Upper lobe of left lung (tissue), 6 donors: Measurements from ENCODE around the gene TYROBP. TPM values are rescaled to one million over a fixed set of nuclear protein-coding genes. Genes with fewer than 3 reads are reported as not detected.
A peak's percentile ranks its signal among the peaks of the same experiment; 100 is the strongest.

Experiments
- ATAC-seq, 2 donors: fragments of 200-7000 bp; cut with Tn5 transposase; one replicate each; pipeline ENCODE4 v1.9.1; 2022; ENCODE audit warnings: mild to moderate bottlenecking in 2 of 2, moderate library complexity in 2 of 2; ENCODE audit not compliant: low FRiP score in 2 of 2
- DNase-seq, 2 donors: peaks; one replicate each; pipeline ENCODE4 v3.0.0-alpha.2; 2019 to 2020
- H3K27ac ChIP-seq, 4 donors: fragments of 200-600 bp; sonication (generic); one replicate each; pipeline ENCODE4 v1.5.1; 2016 to 2019
- H3K27me3 ChIP-seq, 4 donors: fragments of 200-600 bp; sonication (generic); one replicate each; pipeline ENCODE4 v1.5.1; 2017 to 2019
- H3K36me3 ChIP-seq, 4 donors: fragments of 200-600 bp; sonication (generic); one replicate each; pipeline ENCODE4 v1.5.1; 2016 to 2019
- H3K4me1 ChIP-seq, 4 donors: fragments of 200-600 bp; sonication (generic); one replicate each; pipeline ENCODE4 v1.5.1; 2018 to 2019
- H3K4me3 ChIP-seq, 4 donors: fragments of 200-600 bp; sonication (generic); one replicate each; pipeline ENCODE4 v1.5.1; 2017 to 2019; ENCODE audit warnings: mild to moderate bottlenecking in 2 of 4, moderate library complexity in 1 of 4
- H3K9me3 ChIP-seq, 4 donors: fragments of 200-600 bp; sonication (generic); one replicate each; pipeline ENCODE4 v1.5.1; 2018 to 2019
- CTCF ChIP-seq, 6 experiments: fragments of 450-650 bp in 4 of 6; fragments of 200-600 bp in 2 of 6; sonication (generic) in 2 of 6; IDR thresholded peaks; one replicate each; pipeline ENCODE4 v1.5.1; 2016 to 2019; ENCODE audit warnings: antibody characterized with exemption in 6 of 6
- EP300 ChIP-seq, 4 donors: sonication (generic); formaldehyde crosslinking; IDR thresholded peaks; one replicate each; pipeline ENCODE4 v1.5.1; 2017; ENCODE audit warnings: antibody characterized with exemption in 4 of 4, control low read depth in 2 of 4
- POLR2A ChIP-seq, 4 donors: fragments of 450-650 bp; IDR thresholded peaks; one replicate each; pipeline ENCODE4 v1.5.1; 2016 to 2017; ENCODE audit warnings: antibody characterized with exemption in 4 of 4, mild to moderate bottlenecking in 2 of 4
- POLR2AphosphoS5 ChIP-seq, 2 donors: sonication (generic); formaldehyde crosslinking; IDR thresholded peaks; one replicate each; pipeline ENCODE4 v1.5.1; 2017; ENCODE audit warnings: antibody characterized with exemption in 2 of 2
- WGBS, 2 donors: methylation state at CpG; one replicate each; pipeline ENCODE4 v1.1.5; 2017 to 2018; 5-methylcytosine and 5-hydroxymethylcytosine counted together
- total RNA-seq, 6 donors: library from RNA; depleted of rRNA in 4 of 6; stranded (reverse); fragments of >200 nt in 4 of 6; gene quantifications; one replicate each; pipeline versions ENCODE4 v1.1.0 to v1.2.1, GENCODE V29; 2016 to 2021
- donor health status: DM: no; HTN: no; CAD: no; lungs with moderate emphysema.
- donor health status: DM: no; HTN: yes; CAD: no; lungs with severe emphysema.

The TYROBP gene
- total RNA-seq, 6 donors from 2014 or later, result 131 to 532 (median 345) TPM

DNA sequence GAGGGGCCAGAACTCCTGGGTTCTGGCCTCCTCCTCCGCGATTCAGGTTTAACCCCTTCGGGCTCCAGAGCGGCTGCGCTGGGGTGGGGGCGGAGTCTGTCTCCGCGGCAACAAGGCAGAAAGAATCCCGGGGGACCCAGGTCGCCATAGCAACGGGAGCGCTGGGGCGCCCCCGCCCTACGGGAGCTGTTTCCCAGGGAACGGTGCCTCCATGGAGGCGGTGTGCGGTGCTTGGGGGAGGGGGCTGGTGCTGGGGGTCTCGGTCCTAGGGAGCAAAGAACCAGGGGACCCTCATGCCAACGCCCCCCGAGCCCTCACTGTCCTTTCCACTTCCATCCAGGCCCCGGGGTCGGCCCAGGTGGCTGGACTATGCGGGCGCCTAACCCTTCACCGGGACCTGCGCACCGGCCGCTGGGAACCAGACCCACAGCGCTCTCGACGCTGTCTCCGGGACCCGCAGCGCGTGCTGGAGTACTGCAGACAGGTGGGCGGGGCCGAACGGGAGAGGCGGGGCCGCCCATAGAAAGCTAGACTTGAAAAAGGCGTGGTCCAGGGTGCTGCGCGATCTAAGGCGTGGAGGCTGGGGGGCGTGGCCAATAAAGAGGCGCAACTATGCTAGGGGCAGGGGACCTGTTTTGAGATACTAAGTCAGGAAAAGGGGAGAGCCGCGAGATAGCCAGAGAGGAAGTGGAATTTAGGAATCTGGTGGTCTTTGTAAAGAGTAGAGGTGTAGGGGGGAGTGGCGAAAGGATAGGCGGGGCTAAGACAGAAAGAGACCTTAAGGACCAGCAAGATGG lies 38.6 kb downstream of the TYROBP start:
- H3K4me3 ChIP-seq, result peak overlapping the region in 2 of 4 donors; percentile 9 to 21
- peak; percentile 42 to 70 for ATAC-seq
- TF ChIP-seq POLR2AphosphoS5 (IDR thresholded peaks at IDR 0.05) (no peak), EP300 (IDR thresholded peaks at IDR 0.05) (no peak), CTCF (IDR thresholded peaks at IDR 0.05) (no peak), POLR2A (IDR thresholded peaks at IDR 0.05) (no peak)

DNA sequence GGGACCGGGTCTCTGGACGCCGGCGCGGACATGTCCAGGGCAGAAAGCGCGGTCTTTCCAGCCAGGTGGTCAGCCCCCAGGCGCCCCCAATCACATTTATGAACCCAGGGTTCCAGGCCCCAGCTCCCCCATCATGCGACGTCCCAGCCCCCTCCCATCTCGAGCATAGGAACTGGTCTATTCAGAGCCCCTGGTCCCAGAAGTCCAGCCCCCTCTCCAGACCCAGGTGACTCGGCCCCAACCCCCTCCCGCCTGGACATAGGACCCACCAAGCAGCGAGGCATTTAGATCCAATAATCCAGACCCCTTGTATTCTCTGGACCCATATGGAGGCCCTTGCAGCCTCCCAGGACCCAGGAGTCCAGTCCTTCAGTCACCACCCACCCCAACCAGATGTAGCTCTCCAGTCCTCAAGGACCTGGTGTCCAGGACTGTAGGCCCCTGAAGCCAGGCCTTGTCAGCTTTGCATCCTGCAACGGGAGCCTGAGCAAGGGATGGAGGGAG lies 39.2 kb downstream of the TYROBP start:
- Histone ChIP-seq H3K4me3 (peak overlapping the region; percentile 14 to 59 (median 54)), H3K36me3 (no peaks in the 10 kb centered on the region), H3K27me3 (peaks cover 0 to 30% (median 10%) of the 10 kb centered on the region in 4 donors), H3K9me3 (no peaks in the 10 kb centered on the region), H3K4me1 (peaks cover 16 to 26% (median 22%) of the 10 kb centered on the region in 4 donors), H3K27ac (no peak overlapping the region)
- no peak for ATAC-seq
- no peak for DNase-seq
- TF ChIP-seq EP300 (IDR thresholded peaks at IDR 0.05) (no peak), POLR2A (IDR thresholded peaks at IDR 0.05) (no peak), POLR2AphosphoS5 (IDR thresholded peaks at IDR 0.05) (no peak), CTCF (IDR thresholded peaks at IDR 0.05) (no peak)
- 2 to 8% methylated on average over 4 to 13 of the region's 15 CpGs for WGBS, 2 donors

More for the DNA sequence above, 38.6 kb downstream of the TYROBP start:
- 3% methylated on average over 21 to 47 of the region's 51 CpGs for WGBS, 2 donors
- Histone ChIP-seq H3K36me3 (no peaks in the 10 kb centered on the region), H3K4me1 (peaks cover 16 to 26% (median 22%) of the 10 kb centered on the region in 4 donors), H3K9me3 (no peaks in the 10 kb centered on the region), H3K27me3 (peaks cover 0 to 30% (median 10%) of the 10 kb centered on the region in 4 donors), H3K27ac (no peak overlapping the region)
- peak; percentile 74 to 92 for DNase-seq

DNA sequence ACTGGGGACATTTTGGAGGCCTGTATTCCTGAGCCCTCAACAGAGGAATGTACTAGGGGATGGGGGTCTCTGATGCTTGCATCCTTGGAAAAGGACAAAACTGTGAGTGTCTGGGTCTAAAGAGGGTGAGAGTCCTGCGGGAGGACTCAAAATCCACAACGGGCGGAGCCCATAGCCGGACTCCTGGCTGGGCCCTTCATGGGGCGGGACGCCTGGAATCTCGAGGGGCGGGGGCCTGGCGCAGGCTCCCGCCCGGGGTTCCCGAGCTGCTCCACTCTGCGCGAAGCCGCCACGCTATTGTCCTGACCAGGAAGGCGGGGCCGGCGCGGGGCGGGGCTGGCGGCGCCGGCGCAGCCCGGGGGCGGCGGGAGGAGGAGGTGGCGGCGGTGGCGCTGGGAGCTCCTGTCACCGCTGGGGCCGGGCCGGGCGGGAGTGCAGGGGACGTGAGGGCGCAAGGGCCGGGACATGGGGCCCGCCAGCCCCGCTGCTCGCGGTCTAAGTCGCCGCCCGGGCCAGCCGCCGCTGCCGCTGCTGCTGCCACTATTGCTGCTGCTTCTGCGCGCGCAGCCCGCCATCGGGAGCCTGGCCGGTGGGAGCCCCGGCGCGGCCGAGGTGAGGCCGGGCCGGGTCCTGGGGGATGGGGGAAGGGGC lies 39.8 kb downstream of the TYROBP start, which contains the start of gene APLP1:
Gene APLP1, plus strand, starts transcription at position 403 of the 651 bp plus-strand sequence. Its CDS starts 63 bp downstream, at position 466.
- H3K4me3 ChIP-seq, result peak within 1 kb of the TSS; percentile 14 to 59 (median 54)
- DNase-seq, result peak; percentile 60 to 95

DNA sequence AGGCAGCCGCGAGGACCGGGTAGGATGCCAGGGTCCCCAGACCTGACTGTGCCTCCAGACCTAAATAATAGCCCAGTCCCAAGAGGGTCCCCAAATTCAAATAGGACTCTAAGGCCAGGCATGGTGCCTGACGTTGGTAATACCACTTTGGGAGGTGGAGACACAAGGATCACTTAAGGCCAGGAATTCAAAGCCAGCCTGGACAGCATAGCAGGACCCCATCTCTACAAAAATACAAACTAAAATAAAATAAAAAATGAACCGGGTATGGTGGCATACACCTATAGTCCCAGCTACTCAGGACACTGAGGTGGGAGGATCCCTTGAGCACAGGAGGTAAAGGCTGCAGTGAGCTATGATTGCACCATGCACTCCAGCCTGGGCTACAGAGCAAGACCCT lies 45.1 kb downstream of the TYROBP start:
- ATAC-seq (no peak), DNase-seq (no peak)
- H3K27ac ChIP-seq, result no peak overlapping the region
- H3K27me3 ChIP-seq, result peaks cover 0 to 21% (median 7%) of the 10 kb centered on the region in 4 donors
- H3K4me1 ChIP-seq, result peaks cover 0 to 10% (median 5%) of the 10 kb centered on the region in 4 donors
- no peaks in the 10 kb centered on the region for H3K36me3 ChIP-seq
- TF ChIP-seq POLR2A (IDR thresholded peaks at IDR 0.05) (no peak), CTCF (IDR thresholded peaks at IDR 0.05) (no peak), EP300 (IDR thresholded peaks at IDR 0.05) (no peak), POLR2AphosphoS5 (IDR thresholded peaks at IDR 0.05) (no peak)
- H3K9me3 ChIP-seq, result no peaks in the 10 kb centered on the region
- WGBS, 2 donors, result 89 to 92% methylated on average over 5 of the region's 5 CpGs
- H3K4me3 ChIP-seq, result no peak overlapping the region

More for the DNA sequence above, 39.8 kb downstream of the TYROBP start, which contains the start of gene APLP1:
- no peak for TF ChIP-seq CTCF (IDR thresholded peaks at IDR 0.05)
- TF ChIP-seq EP300 (IDR thresholded peaks at IDR 0.05), result no peak
- no peak for TF ChIP-seq POLR2AphosphoS5 (IDR thresholded peaks at IDR 0.05)
- 0% methylated on average over 8 to 22 of the region's 60 CpGs for WGBS, 2 donors
- ATAC-seq, result peak; percentile 42 to 91
- Histone ChIP-seq H3K27me3 (peaks cover 0 to 30% (median 10%) of the 10 kb centered on the region in 4 donors), H3K4me1 (peaks cover 16 to 26% (median 22%) of the 10 kb centered on the region in 4 donors), H3K36me3 (no peaks in the 10 kb centered on the region), H3K9me3 (no peaks in the 10 kb centered on the region), H3K27ac (no peak within 1 kb of the TSS)
